22Rv1 (cell line): ENCODE data around the gene PLB1.

Source experiments
- ZFX ChIP-seq: fragments of 450-650 bp; IDR thresholded peaks from 2 replicates; pipeline ENCODE4 v1.6.1; 2017; ENCODE audit warnings: antibody characterized with exemption, borderline replicate concordance
- TF ChIP-seq, protein P1 (sequence below): fragments of 450-650 bp; IDR thresholded peaks from 2 replicates; pipeline ENCODE4 v1.5.1; 2017; ENCODE audit warnings: mild to moderate bottlenecking

DNA sequence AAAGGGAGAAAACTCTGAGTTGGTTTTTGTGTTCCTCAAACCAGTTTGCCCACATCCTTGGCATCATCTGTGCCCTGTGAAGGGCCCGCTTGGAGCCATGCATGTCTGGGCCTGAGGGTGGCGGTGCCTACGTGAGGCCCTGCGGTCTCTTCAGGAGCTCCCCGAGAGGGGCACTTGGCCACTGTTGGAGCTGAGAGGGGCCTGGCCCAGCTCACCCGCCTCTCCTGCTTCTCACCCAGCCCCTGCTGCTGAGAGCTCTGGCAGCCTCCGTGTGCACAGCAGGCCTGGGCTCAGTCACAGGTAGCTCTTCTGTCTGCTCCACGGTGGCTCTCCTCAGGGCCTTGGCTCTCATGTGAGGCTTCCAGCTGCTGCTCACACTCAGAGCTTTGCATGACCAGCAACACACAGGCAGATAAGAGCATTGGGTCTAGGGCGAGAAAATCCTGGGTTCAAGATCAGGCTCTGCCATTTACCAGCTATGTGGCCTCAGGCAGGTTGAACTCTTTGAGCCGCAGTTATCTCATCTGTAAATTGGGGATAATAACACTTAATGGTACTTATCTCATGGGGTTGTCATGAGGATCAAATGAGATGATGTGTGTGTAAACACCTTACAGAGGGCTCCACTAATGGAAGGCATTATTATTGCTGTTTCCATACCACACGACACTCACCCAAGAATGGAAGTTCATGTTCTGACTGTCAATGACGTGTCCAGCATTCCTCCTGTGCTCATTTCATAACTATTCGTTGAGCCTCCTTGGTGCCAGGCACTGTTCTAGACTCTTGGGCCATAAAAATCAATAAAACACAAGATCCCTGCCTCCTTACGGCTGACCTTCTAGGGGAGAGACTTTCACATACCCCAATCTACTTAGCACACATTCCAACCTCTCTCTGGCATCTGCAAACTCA, 41.6 kb upstream of the PLB1 start:
- TF ChIP-seq, protein P1, sequence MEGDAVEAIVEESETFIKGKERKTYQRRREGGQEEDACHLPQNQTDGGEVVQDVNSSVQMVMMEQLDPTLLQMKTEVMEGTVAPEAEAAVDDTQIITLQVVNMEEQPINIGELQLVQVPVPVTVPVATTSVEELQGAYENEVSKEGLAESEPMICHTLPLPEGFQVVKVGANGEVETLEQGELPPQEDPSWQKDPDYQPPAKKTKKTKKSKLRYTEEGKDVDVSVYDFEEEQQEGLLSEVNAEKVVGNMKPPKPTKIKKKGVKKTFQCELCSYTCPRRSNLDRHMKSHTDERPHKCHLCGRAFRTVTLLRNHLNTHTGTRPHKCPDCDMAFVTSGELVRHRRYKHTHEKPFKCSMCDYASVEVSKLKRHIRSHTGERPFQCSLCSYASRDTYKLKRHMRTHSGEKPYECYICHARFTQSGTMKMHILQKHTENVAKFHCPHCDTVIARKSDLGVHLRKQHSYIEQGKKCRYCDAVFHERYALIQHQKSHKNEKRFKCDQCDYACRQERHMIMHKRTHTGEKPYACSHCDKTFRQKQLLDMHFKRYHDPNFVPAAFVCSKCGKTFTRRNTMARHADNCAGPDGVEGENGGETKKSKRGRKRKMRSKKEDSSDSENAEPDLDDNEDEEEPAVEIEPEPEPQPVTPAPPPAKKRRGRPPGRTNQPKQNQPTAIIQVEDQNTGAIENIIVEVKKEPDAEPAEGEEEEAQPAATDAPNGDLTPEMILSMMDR, result no peak
- TF ChIP-seq ZFX, result no peak
